ENCODE data around the gene TCF7. TPM values are rescaled to one million over a fixed set of nuclear protein-coding genes. Genes with fewer than 3 reads are reported as not detected.

TCF7 gene
- total RNA-seq, 1 experiment from 2014 or later: 36.5 TPM

DNA sequence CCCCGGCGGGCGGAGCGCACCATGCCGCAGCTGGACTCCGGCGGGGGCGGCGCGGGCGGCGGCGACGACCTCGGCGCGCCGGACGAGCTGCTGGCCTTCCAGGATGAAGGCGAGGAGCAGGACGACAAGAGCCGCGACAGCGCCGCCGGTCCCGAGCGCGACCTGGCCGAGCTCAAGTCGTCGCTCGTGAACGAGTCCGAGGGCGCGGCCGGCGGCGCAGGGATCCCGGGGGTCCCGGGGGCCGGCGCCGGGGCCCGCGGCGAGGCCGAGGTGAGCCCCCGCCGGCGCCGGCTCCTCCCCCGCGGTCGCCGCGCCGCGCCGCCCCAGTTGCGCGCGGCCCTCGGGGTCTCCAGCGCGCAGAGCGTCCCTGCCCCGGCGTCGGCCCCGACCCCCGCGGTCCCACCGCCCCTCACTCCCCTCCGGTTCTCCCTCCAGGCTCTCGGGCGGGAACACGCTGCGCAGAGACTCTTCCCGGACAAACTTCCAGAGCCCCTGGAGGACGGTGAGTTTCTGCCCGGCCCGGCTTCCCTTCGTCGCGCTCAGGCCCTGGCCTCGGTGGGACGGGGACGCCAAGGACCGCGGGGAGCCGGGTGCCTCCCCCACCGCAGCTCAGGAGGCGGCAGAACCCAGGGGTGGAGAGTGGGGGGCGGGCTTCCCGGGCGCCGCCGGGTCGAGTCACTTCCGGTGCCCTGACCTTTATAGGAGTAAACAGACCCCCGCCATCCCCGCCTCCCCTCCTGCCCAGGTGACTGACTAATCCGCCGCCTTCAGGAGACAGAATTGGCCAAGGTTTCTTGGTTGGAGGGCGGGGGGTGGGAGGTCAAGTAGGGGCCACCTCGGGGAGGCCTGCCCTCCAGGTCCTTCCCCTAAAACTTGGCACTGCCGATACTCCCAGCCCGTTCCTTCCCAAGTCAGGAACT lies 665 bp downstream of the TCF7 start:
- BruUV-seq (replicated peaks): no TSS peak
- intact Hi-C loops (cut with micrococcal nuclease; ENCODE audit: unreplicated experiment): loop anchor here (1.0 to 2.0 kb wide), 3 partner anchors 9 to 44 kb away; no protein-coding TSS in a partner anchor
- TF ChIP-seq, protein P1, sequence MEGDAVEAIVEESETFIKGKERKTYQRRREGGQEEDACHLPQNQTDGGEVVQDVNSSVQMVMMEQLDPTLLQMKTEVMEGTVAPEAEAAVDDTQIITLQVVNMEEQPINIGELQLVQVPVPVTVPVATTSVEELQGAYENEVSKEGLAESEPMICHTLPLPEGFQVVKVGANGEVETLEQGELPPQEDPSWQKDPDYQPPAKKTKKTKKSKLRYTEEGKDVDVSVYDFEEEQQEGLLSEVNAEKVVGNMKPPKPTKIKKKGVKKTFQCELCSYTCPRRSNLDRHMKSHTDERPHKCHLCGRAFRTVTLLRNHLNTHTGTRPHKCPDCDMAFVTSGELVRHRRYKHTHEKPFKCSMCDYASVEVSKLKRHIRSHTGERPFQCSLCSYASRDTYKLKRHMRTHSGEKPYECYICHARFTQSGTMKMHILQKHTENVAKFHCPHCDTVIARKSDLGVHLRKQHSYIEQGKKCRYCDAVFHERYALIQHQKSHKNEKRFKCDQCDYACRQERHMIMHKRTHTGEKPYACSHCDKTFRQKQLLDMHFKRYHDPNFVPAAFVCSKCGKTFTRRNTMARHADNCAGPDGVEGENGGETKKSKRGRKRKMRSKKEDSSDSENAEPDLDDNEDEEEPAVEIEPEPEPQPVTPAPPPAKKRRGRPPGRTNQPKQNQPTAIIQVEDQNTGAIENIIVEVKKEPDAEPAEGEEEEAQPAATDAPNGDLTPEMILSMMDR (IDR thresholded peaks at IDR 0.05; ENCODE audit: insufficient read depth in 1 of 2, low read depth in 1 of 2, low read length in 1 of 2, severe bottlenecking in 1 of 2, unreplicated experiment in 1 of 2): no peak
- DNase-seq: peak; percentile 74 to 77
- H3K27ac Mint-ChIP-seq (ENCODE audit: unreplicated experiment): no peak overlapping the region
- ChIA-PET POLR2A (interaction anchor here (0.7 to 1.0 kb wide), 2 partner anchors 19 to 24 kb away, joined by 4 to 6 read pairs; no protein-coding TSS in a partner anchor), CTCF (interaction anchor here (0.6 to 1.7 kb wide), 9 partner anchors 24 to 1394 kb away, joined by 3 to 10 read pairs (median 4); no protein-coding TSS in a partner anchor)
- Histone ChIP-seq H3K4me1 (peaks cover 12% of the 10 kb centered on the region), H3K36me3 (ENCODE audit: control insufficient read depth, insufficient read depth, low read length) (no peaks in the 10 kb centered on the region; the same call in 1 of the 2 replicates), H3K27me3 (replicated peaks; ENCODE audit: control insufficient read depth, insufficient read depth, low read length) (no peaks in the 10 kb centered on the region), H3K9me3 (no peaks in the 10 kb centered on the region), H3K4me3 (ENCODE audit: low read depth, low read length) (peak overlapping the region; percentile 87)
- H3K36me3 Mint-ChIP-seq (ENCODE audit: insufficient read depth, unreplicated experiment): peaks cover 7% of the 10 kb centered on the region
- H3K9me3 Mint-ChIP-seq (ENCODE audit: unreplicated experiment): no peaks in the 10 kb centered on the region
- H3K4me3 Mint-ChIP-seq (ENCODE audit: unreplicated experiment): peak overlapping the region; percentile 83
- no peaks in the 10 kb centered on the region for H3K27me3 Mint-ChIP-seq (ENCODE audit: insufficient read depth, unreplicated experiment)
- peaks cover 6% of the 10 kb centered on the region for H3K4me1 Mint-ChIP-seq (ENCODE audit: low read depth, unreplicated experiment)

DNA sequence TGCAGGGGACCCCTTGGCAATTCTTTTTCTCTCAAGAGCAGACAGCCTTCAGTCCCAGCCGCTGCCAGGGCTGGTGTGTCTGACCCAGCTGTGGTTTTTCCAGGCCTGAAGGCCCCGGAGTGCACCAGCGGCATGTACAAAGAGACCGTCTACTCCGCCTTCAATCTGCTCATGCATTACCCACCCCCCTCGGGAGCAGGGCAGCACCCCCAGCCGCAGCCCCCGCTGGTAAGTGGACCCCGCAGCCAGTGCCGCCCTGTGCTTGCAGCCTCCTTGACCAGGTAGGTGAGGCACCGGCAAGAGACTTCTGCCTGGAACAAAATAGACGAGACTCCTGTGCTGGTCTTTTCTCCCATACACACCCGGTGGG lies 1.3 kb downstream of the TCF7 start:
- Mint-ChIP-seq H3K9me3 (ENCODE audit: unreplicated experiment) (no peaks in the 10 kb centered on the region), H3K27ac (ENCODE audit: unreplicated experiment) (no peak overlapping the region), H3K27me3 (ENCODE audit: insufficient read depth, unreplicated experiment) (no peaks in the 10 kb centered on the region), H3K4me1 (ENCODE audit: low read depth, unreplicated experiment) (peaks cover 6% of the 10 kb centered on the region), H3K36me3 (ENCODE audit: insufficient read depth, unreplicated experiment) (peaks cover 7% of the 10 kb centered on the region), H3K4me3 (ENCODE audit: unreplicated experiment) (peak overlapping the region; percentile 70)
- peak overlapping the region; percentile 87 for H3K4me3 ChIP-seq (ENCODE audit: low read depth, low read length)
- ChIA-PET CTCF (interaction anchor here (1.7 kb wide), 1 partner anchor 76 kb away, joined by 10 read pairs; no protein-coding TSS in a partner anchor), POLR2A (no interaction called here)
- no peaks in the 10 kb centered on the region for H3K9me3 ChIP-seq
- BruUV-seq (replicated peaks): no TSS peak
- TF ChIP-seq, protein P1 (IDR thresholded peaks at IDR 0.05; ENCODE audit: insufficient read depth in 1 of 2, low read depth in 1 of 2, low read length in 1 of 2, severe bottlenecking in 1 of 2, unreplicated experiment in 1 of 2): no peak
- DNase-seq: no peak
- intact Hi-C loops (cut with micrococcal nuclease; ENCODE audit: unreplicated experiment): loop anchor here (1.0 to 2.0 kb wide), 2 partner anchors 25 to 45 kb away; no protein-coding TSS in a partner anchor
- peaks cover 12% of the 10 kb centered on the region for H3K4me1 ChIP-seq
- no peaks in the 10 kb centered on the region; the same call in 1 of the 2 replicates for H3K36me3 ChIP-seq (ENCODE audit: control insufficient read depth, insufficient read depth, low read length)
- H3K27me3 ChIP-seq (replicated peaks; ENCODE audit: control insufficient read depth, insufficient read depth, low read length): no peaks in the 10 kb centered on the region

DNA sequence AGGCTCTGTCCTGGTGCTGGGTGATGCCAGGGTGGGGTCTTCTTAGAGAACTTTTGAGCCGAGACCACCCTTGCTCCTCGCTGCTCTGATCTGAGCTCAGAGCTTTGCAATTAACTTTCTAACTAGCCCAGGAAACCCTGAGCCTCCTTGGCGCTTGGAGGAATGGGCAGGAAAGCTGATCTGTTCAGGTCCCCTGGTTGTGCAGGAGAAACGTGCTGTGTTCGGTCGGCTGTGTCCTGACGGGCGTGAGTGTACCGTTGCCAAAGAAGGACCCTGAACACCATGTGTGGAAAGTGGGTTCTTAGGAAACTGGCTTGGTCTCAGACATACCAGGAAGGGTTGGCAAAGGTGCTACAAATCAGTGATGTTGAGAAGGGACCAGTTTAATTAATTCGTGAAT lies 1.8 kb downstream of the TCF7 start:
- ChIA-PET CTCF (no interaction called here), POLR2A (no interaction called here)
- Mint-ChIP-seq H3K4me1 (ENCODE audit: low read depth, unreplicated experiment) (peaks cover 6% of the 10 kb centered on the region), H3K36me3 (ENCODE audit: insufficient read depth, unreplicated experiment) (peaks cover 7% of the 10 kb centered on the region), H3K9me3 (ENCODE audit: unreplicated experiment) (no peaks in the 10 kb centered on the region), H3K27ac (ENCODE audit: unreplicated experiment) (no peak overlapping the region), H3K4me3 (ENCODE audit: unreplicated experiment) (peak overlapping the region; percentile 70), H3K27me3 (ENCODE audit: insufficient read depth, unreplicated experiment) (no peaks in the 10 kb centered on the region)
- Histone ChIP-seq H3K9me3 (no peaks in the 10 kb centered on the region), H3K36me3 (ENCODE audit: control insufficient read depth, insufficient read depth, low read length) (no peaks in the 10 kb centered on the region; the same call in 1 of the 2 replicates), H3K27me3 (replicated peaks; ENCODE audit: control insufficient read depth, insufficient read depth, low read length) (no peaks in the 10 kb centered on the region), H3K4me3 (ENCODE audit: low read depth, low read length) (no peak overlapping the region), H3K4me1 (peaks cover 12% of the 10 kb centered on the region)
- no TSS peak for BruUV-seq (replicated peaks)
- no peak for DNase-seq
- TF ChIP-seq, protein P1 (IDR thresholded peaks at IDR 0.05; ENCODE audit: insufficient read depth in 1 of 2, low read depth in 1 of 2, low read length in 1 of 2, severe bottlenecking in 1 of 2, unreplicated experiment in 1 of 2): no peak
- intact Hi-C loops (cut with micrococcal nuclease; ENCODE audit: unreplicated experiment): no loop called here

Measured in Caco-2 (cell line).